HCT116 (cell line): ENCODE measurements around the gene PDGFA. TPM values are rescaled to one million over a fixed set of nuclear protein-coding genes. Genes with fewer than 3 reads are reported as not detected.

Experiments
- ATAC-seq: fragments of 200-7000 bp; cut with Tn5 transposase; 2 replicates; pipeline ENCODE4 v1.9.1; 2020; ENCODE audit warnings: mild to moderate bottlenecking, moderate library complexity
- BruUV-seq: library from RNA; stranded (reverse); fragments of 400-500 nt; replicated peaks from 2 replicates; lab custom pipeline; 2021; lab: Mats Ljungman, UMichigan
- CTCF ChIA-PET: fragments of 300-600 bp; sonication (Branson Sonifier 250); formaldehyde crosslinking; loops from one replicate; lab custom pipeline; 2021; ENCODE audit warnings: antibody characterized with exemption; lab: Charles Lee
- POLR2A ChIA-PET: fragments of 300-600, 350-600 bp; sonication (Branson Sonifier 250); formaldehyde crosslinking; loops from one replicate; lab custom pipeline; 2021; ENCODE audit warnings: antibody characterized with exemption; lab: Charles Lee
- RAD21 ChIA-PET, 2 experiments: fragments of 300-600 bp; sonication (Branson Sonifier 250); formaldehyde crosslinking; loops; one replicate each; lab custom pipeline; 2023; ENCODE audit warnings: low total read pairs in 2 of 2; ENCODE audit not compliant: uncharacterized antibody in 2 of 2, unreplicated experiment in 2 of 2, low non-redundant PET in 1 of 2; lab: Charles Lee
- DNase-seq: peaks from one replicate; pipeline ENCODE4 v3.0.0-alpha.2; 2010; ENCODE audit warnings: low read depth, low spot score
- H2AFZ ChIP-seq: fragments of 200-600 bp; shearing (Covaris generic), sonication (generic); 2 replicates; pipeline ENCODE4 v1.6.1; 2017; ENCODE audit warnings: low read depth, mixed run types, mixed read lengths, antibody characterized with exemption, low read length; ENCODE audit not compliant: poor library complexity, severe bottlenecking
- H3K27ac ChIP-seq: 2 replicates; pipeline ENCODE4 v1.5.1; 2012; ENCODE audit warnings: low read depth, low read length
- H3K27me3 ChIP-seq: fragments of 200-600 bp; sonication (generic); 2 replicates; pipeline ENCODE4 v1.6.1; 2016; ENCODE audit warnings: mixed run types, low read length, mixed read lengths; ENCODE audit not compliant: insufficient read depth
- H3K36me3 ChIP-seq, 2 experiments: fragments of 200-500 bp in 1 of 2; fragments of 200-600 bp in 1 of 2; sonication (Bioruptor generic) in 1 of 2; sonication (generic) in 1 of 2; 2 replicates each; pipeline versions ENCODE4 v1.5.1 to v1.6.1; 2014 to 2016; ENCODE audit warnings: low read length in 2 of 2, inconsistent platforms in 1 of 2, mixed read lengths in 1 of 2, mixed run types in 1 of 2; ENCODE audit not compliant: insufficient read depth in 2 of 2, control insufficient read depth in 1 of 2
- H3K4me1 ChIP-seq, 2 experiments: fragments of 200-600 bp in 1 of 2; sonication (generic) in 1 of 2; 2 replicates each; pipeline versions ENCODE4 v1.5.1 to v1.6.1; 2012 to 2017; ENCODE audit warnings: low read length in 2 of 2, inconsistent platforms in 1 of 2, mild to moderate bottlenecking in 1 of 2, mixed read lengths in 1 of 2, mixed run types in 1 of 2, moderate library complexity in 1 of 2; ENCODE audit not compliant: insufficient read depth in 2 of 2, control insufficient read depth in 1 of 2
- H3K4me2 ChIP-seq: fragments of 200-600 bp; sonication (generic); 2 replicates; pipeline ENCODE4 v1.6.1; 2017; ENCODE audit warnings: mixed run types, low read length, mixed read lengths
- H3K4me3 ChIP-seq, 2 experiments: fragments of 200-600 bp in 1 of 2; sonication (generic) in 1 of 2; replicated peaks in 1 of 2; 2 replicates each; pipeline ENCODE4 v1.5.1; 2011 to 2016; ENCODE audit warnings: low read length in 2 of 2, control low read depth in 1 of 2, low read depth in 1 of 2, mild to moderate bottlenecking in 1 of 2, mixed read lengths in 1 of 2, mixed run types in 1 of 2
- H3K79me2 ChIP-seq: fragments of 200-600 bp; sonication (generic); 2 replicates; pipeline ENCODE4 v1.6.1; 2017; ENCODE audit warnings: mild to moderate bottlenecking, mixed run types, low read length, moderate library complexity, mixed read lengths; ENCODE audit not compliant: insufficient read depth
- H3K9ac ChIP-seq: fragments of 200-600 bp; sonication (generic); 2 replicates; pipeline ENCODE4 v1.6.1; 2016; ENCODE audit warnings: low read length, mixed read lengths
- H3K9me2 ChIP-seq: fragments of 200-600 bp; sonication (generic), shearing (Covaris generic); 2 replicates; pipeline ENCODE4 v1.6.1; 2017; ENCODE audit warnings: mixed run types, mild to moderate bottlenecking, moderate library complexity; ENCODE audit not compliant: insufficient read depth
- H3K9me3 ChIP-seq, 2 experiments: fragments of 200-500 bp in 1 of 2; fragments of 200-600 bp in 1 of 2; sonication (Bioruptor generic) in 1 of 2; sonication (generic) in 1 of 2; 2 replicates each; pipeline ENCODE4 v1.6.1; 2014 to 2017; ENCODE audit warnings: low read length in 2 of 2, mixed read lengths in 2 of 2, inconsistent platforms in 1 of 2, low read depth in 1 of 2, mild to moderate bottlenecking in 1 of 2, mixed run types in 1 of 2, moderate library complexity in 1 of 2; ENCODE audit not compliant: control insufficient read depth in 1 of 2, insufficient read depth in 1 of 2
- H4K20me1 ChIP-seq: fragments of 200-600 bp; sonication (generic), shearing (Covaris generic); 2 replicates; pipeline ENCODE4 v1.6.1; 2017; ENCODE audit warnings: mixed run types, mild to moderate bottlenecking, moderate library complexity; ENCODE audit not compliant: insufficient read depth
- ATF3 ChIP-seq: IDR thresholded peaks from 2 replicates; pipeline ENCODE4 v1.6.1; 2012
- CEBPB ChIP-seq: IDR thresholded peaks from 2 replicates; pipeline ENCODE4 v1.6.1; 2012; ENCODE audit warnings: low read depth
- ELF1 ChIP-seq: IDR thresholded peaks from 2 replicates; pipeline ENCODE4 v1.6.1; 2012; ENCODE audit warnings: low read depth, borderline replicate concordance
- EZH2 ChIP-seq: fragments of 200-600 bp; sonication (generic); IDR thresholded peaks from 2 replicates; pipeline ENCODE4 v1.6.1; 2017; ENCODE audit warnings: antibody characterized with exemption, mixed run types
- SP1 ChIP-seq: IDR thresholded peaks from 2 replicates; pipeline ENCODE4 v1.6.1; 2012; ENCODE audit warnings: low read depth
- SRF ChIP-seq: IDR thresholded peaks from 2 replicates; pipeline ENCODE4 v1.6.1; 2012; ENCODE audit warnings: low read depth
- TCF7L2 ChIP-seq: IDR thresholded peaks from 2 replicates; pipeline ENCODE4 v1.7.0; 2011; ENCODE audit warnings: borderline replicate concordance, inconsistent platforms; ENCODE audit not compliant: insufficient read depth, insufficient read length; ENCODE audit errors: extremely low read depth
- ZBTB33 ChIP-seq: IDR thresholded peaks from 2 replicates; pipeline ENCODE4 v1.6.1; 2011; ENCODE audit warnings: mild to moderate bottlenecking, low read length, moderate library complexity; ENCODE audit not compliant: insufficient replicate concordance; ENCODE audit errors: extremely low read depth
- ZFX ChIP-seq: fragments of 450-650 bp; IDR thresholded peaks from 2 replicates; pipeline ENCODE4 v1.6.1; 2017
- ZNF274 ChIP-seq: fragments of 200-500 bp; sonication (Bioruptor generic); IDR thresholded peaks from 2 replicates; pipeline ENCODE4 v1.6.1; 2014; ENCODE audit warnings: mild to moderate bottlenecking, low read depth, low read length, inconsistent platforms
- intact Hi-C: fragments of 100-400 bp; cut with micrococcal nuclease; formaldehyde crosslinking; loops from 2 replicates; pipeline ENCODE4 v1.10.0; 2022
- total RNA-seq: library from RNA; stranded (reverse); gene quantifications from one replicate; pipeline ENCODE4 v1.2.1, GENCODE V29; 2021; ENCODE audit not compliant: unreplicated experiment

The PDGFA gene
- total RNA-seq, 1 experiment from 2014 or later, result 44.7 TPM

GRCh38 chr7:512541-513311, 6.9 kb downstream of the PDGFA start (continued):
- TF ChIP-seq TCF7L2, result no peak

- RAD21 ChIA-PET, result no interaction called here
- no peak overlapping the region for H2AFZ ChIP-seq
- H4K20me1 ChIP-seq, result no peaks in the 10 kb centered on the region
- no peaks in the 10 kb centered on the region for H3K27me3 ChIP-seq
- DNase-seq (no peak), ATAC-seq (no peak)
- no peak overlapping the region for H3K9ac ChIP-seq
- peaks cover 38% of the 10 kb centered on the region for H3K79me2 ChIP-seq
- H3K4me1 ChIP-seq, result peaks cover 3 to 27% of the 10 kb centered on the region in 2 experiments; a peak in 3 of 4 replicates
- H3K9me3 ChIP-seq, result no peaks in the 10 kb centered on the region
- H3K4me2 ChIP-seq, result no peak overlapping the region
- no peaks in the 10 kb centered on the region; a peak in 2 of 4 replicates for H3K36me3 ChIP-seq
- POLR2A ChIA-PET, result no interaction called here
- intact Hi-C loops, result loop anchor here (10.0 kb wide), 1 partner anchor 187 kb away; no protein-coding TSS in a partner anchor
- H3K9me2 ChIP-seq, result no peaks in the 10 kb centered on the region
- TF ChIP-seq ZBTB33 (no peak), ZFX (no peak), CEBPB (no peak), ATF3 (no peak), SRF (no peak), SP1 (no peak), EZH2 (no peak), ELF1 (no peak), ZNF274 (no peak)
- TF ChIP-seq, all 23 proteins: peak for 0
- Histone ChIP-seq H3K4me3 (no peak overlapping the region), H3K27ac (no peak overlapping the region)
- no TSS peak for BruUV-seq
- CTCF ChIA-PET, result no interaction called here
Measured at GRCh38 chr7:512146-512510, 7.5 kb downstream of the PDGFA start.
